K562 (cell line): ENCODE data around the gene LIPH. TPM values are rescaled to one million over a fixed set of nuclear protein-coding genes. Genes with fewer than 3 reads are reported as not detected.

Experiments
- C11orf30 ChIP-seq: fragments of 450-650 bp; IDR thresholded peaks from 2 replicates; pipeline ENCODE4 v1.6.1; 2016; ENCODE audit warnings: low read depth, mild to moderate bottlenecking
- ETS2 ChIP-seq: IDR thresholded peaks from 2 replicates; pipeline ENCODE4 v1.6.1; 2016; ENCODE audit warnings: borderline replicate concordance, missing genetic modification characterization, mild to moderate bottlenecking, moderate library complexity, missing compliant biosample characterization; ENCODE audit not compliant: poor library complexity, severe bottlenecking
- FOXM1 ChIP-seq, 2 experiments: fragments of 450-650 bp in 1 of 2; sonication (generic) in 1 of 2; formaldehyde crosslinking in 1 of 2; IDR thresholded peaks; 2 replicates each; pipeline versions ENCODE4 v1.6.1 to v1.9.0; 2017 to 2022; ENCODE audit warnings: low read depth in 2 of 2, mild to moderate bottlenecking in 2 of 2, missing genetic modification reagents in 1 of 2, moderate library complexity in 1 of 2
- GATA2 ChIP-seq: sonication (generic); formaldehyde crosslinking; IDR thresholded peaks from 2 replicates; pipeline ENCODE4 v1.4.0; 2020; ENCODE audit warnings: mild to moderate bottlenecking, missing genetic modification reagents
- GTF2F1 ChIP-seq: IDR thresholded peaks from 2 replicates; pipeline ENCODE4 v1.6.1; 2011; ENCODE audit warnings: low read depth, low read length, improper control_type of control experiment
- KAT8 ChIP-seq: fragments of 450-650 bp; IDR thresholded peaks from 2 replicates; pipeline ENCODE4 v1.6.1; 2016; ENCODE audit warnings: low read depth, mild to moderate bottlenecking
- KDM1A ChIP-seq, 2 experiments: fragments of 450-650 bp; IDR thresholded peaks; 2 replicates each; pipeline ENCODE4 v1.6.1; 2016; ENCODE audit warnings: mild to moderate bottlenecking in 2 of 2
- LCOR ChIP-seq: sonication (generic); formaldehyde crosslinking; IDR thresholded peaks from 2 replicates; pipeline ENCODE4 v1.8.0; 2022; ENCODE audit warnings: mild to moderate bottlenecking, missing genetic modification reagents
- NCOR1 ChIP-seq: fragments of 450-650 bp; IDR thresholded peaks from 2 replicates; pipeline ENCODE4 v1.6.1; 2016; ENCODE audit warnings: mild to moderate bottlenecking, moderate library complexity
- OTX1 ChIP-seq: fragments of 450-650 bp; formaldehyde crosslinking; IDR thresholded peaks from 2 replicates; pipeline ENCODE4 v1.4.0; 2022; ENCODE audit warnings: mild to moderate bottlenecking
- POLR2AphosphoS2 ChIP-seq: IDR thresholded peaks from 2 replicates; pipeline ENCODE4 v1.6.1; 2012; ENCODE audit warnings: low read length, improper control_type of control experiment
- PURB ChIP-seq: sonication (generic); formaldehyde crosslinking; IDR thresholded peaks from 2 replicates; pipeline ENCODE4 v1.9.0; 2021; ENCODE audit warnings: low read depth, mild to moderate bottlenecking, missing genetic modification reagents
- SFPQ ChIP-seq: fragments of 200-400 bp; formaldehyde crosslinking; IDR thresholded peaks from 2 replicates; pipeline ENCODE4 v1.6.1; 2017; ENCODE audit warnings: mild to moderate bottlenecking, low read depth, low read length, moderate library complexity
- SUPT5H ChIP-seq: fragments of 450-650 bp; IDR thresholded peaks from 2 replicates; pipeline ENCODE4 v1.6.1; 2016
- TAL1 ChIP-seq: fragments of 450-650 bp; IDR thresholded peaks from 2 replicates; pipeline ENCODE4 v1.6.1; 2016; ENCODE audit warnings: mild to moderate bottlenecking
- ZBTB1 ChIP-seq: sonication (generic); formaldehyde crosslinking; IDR thresholded peaks from 2 replicates; pipeline ENCODE4 v1.8.1; 2023; ENCODE audit warnings: missing genetic modification reagents, low read depth, mild to moderate bottlenecking, borderline replicate concordance
- polyA plus RNA-seq, 8 experiments: library from polyadenylated mRNA; depleted of rRNA in 4 of 8; stranded (reverse) in 5 of 8; unstranded in 3 of 8; fragments of >200 nt; fragmentation: Nextera tagmentation in 2 of 8; fragmentation: Illumina TruSeq in 1 of 8; extraction: Ambion mirVana in 2 of 8; extraction: Trizol in 1 of 8; gene quantifications; 2 replicates each; pipeline versions ENCODE4 v1.2.1 to v1.2.3, GENCODE V29; 2011 to 2014; ENCODE audit warnings: inconsistent platforms in 1 of 8, missing spikeins in 1 of 8
- total RNA-seq, 7 experiments: library from RNA; depleted of rRNA in 6 of 7; stranded (reverse); fragments of >200 nt in 6 of 7; fragmentation: Illumina TruSeq in 2 of 7; extraction: Trizol in 2 of 7; gene quantifications; 2 replicates each; pipeline versions ENCODE4 v1.2.1 to v1.2.3, GENCODE V29; 2011 to 2021; ENCODE audit warnings: low replicate concordance in 1 of 7
- TF ChIP-seq, protein P1 (sequence below): conservative IDR thresholded peaks from 2 replicates; pipeline ENCODE4 v1.6.1; 2011; ENCODE audit warnings: low read depth, mild to moderate bottlenecking, low read length; ENCODE audit not compliant: control insufficient read depth
- TF ChIP-seq, protein P2 (sequence below): sonication (generic); formaldehyde crosslinking; IDR thresholded peaks from 2 replicates; pipeline ENCODE4 v1.8.1; 2023; ENCODE audit warnings: mild to moderate bottlenecking, missing genetic modification reagents
- TF ChIP-seq, protein P3 (sequence below): sonication (generic); formaldehyde crosslinking; IDR thresholded peaks from 2 replicates; pipeline ENCODE4 v1.8.0; 2022; ENCODE audit warnings: missing genetic modification reagents, mild to moderate bottlenecking, borderline replicate concordance
- TF ChIP-seq, protein P4 (sequence below): fragments of 450-650 bp; conservative IDR thresholded peaks from 2 replicates; pipeline ENCODE4 v1.6.1; 2016; ENCODE audit warnings: missing genetic modification characterization, low read depth, mild to moderate bottlenecking, missing compliant biosample characterization, moderate library complexity

LIPH gene
- total and polyA plus RNA-seq, 9 of the 15 experiments (the other 6 are each of a cell fraction or from before 2014, with no cell fraction given), result 0.73 to 1.8 (median 1.3) TPM

GRCh38 chr3:185555101-185555501 is 2.7 kb upstream of the LIPH start (continued):
- peak; percentile 86 for TF ChIP-seq NCOR1
- TF ChIP-seq, protein P1, sequence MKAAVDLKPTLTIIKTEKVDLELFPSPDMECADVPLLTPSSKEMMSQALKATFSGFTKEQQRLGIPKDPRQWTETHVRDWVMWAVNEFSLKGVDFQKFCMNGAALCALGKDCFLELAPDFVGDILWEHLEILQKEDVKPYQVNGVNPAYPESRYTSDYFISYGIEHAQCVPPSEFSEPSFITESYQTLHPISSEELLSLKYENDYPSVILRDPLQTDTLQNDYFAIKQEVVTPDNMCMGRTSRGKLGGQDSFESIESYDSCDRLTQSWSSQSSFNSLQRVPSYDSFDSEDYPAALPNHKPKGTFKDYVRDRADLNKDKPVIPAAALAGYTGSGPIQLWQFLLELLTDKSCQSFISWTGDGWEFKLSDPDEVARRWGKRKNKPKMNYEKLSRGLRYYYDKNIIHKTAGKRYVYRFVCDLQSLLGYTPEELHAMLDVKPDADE, result no peak
- TF ChIP-seq POLR2AphosphoS2, result no peak
- no peak for TF ChIP-seq PURB (CRISPR knock-in tag)
- no peak for TF ChIP-seq ZBTB1 (CRISPR knock-in tag)
- no peak for TF ChIP-seq GTF2F1
- TF ChIP-seq, protein P2, sequence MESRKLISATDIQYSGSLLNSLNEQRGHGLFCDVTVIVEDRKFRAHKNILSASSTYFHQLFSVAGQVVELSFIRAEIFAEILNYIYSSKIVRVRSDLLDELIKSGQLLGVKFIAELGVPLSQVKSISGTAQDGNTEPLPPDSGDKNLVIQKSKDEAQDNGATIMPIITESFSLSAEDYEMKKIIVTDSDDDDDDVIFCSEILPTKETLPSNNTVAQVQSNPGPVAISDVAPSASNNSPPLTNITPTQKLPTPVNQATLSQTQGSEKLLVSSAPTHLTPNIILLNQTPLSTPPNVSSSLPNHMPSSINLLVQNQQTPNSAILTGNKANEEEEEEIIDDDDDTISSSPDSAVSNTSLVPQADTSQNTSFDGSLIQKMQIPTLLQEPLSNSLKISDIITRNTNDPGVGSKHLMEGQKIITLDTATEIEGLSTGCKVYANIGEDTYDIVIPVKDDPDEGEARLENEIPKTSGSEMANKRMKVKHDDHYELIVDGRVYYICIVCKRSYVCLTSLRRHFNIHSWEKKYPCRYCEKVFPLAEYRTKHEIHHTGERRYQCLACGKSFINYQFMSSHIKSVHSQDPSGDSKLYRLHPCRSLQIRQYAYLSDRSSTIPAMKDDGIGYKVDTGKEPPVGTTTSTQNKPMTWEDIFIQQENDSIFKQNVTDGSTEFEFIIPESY (CRISPR knock-in tag), result no peak
- no peak for TF ChIP-seq SUPT5H
- peak; percentile 66; the same call in 1 of the 2 replicates for TF ChIP-seq FOXM1 (IDR thresholded peaks at IDR 0.05; ENCODE audit: low read depth)
- TF ChIP-seq FOXM1 (CRISPR knock-in tag; IDR thresholded peaks at IDR 0.05; ENCODE audit: low read depth), result no peak
- no peak for TF ChIP-seq KAT8
- TF ChIP-seq OTX1 (CRISPR knock-in tag), result no peak
- TF ChIP-seq SFPQ, result no peak
- TF ChIP-seq, protein P3, sequence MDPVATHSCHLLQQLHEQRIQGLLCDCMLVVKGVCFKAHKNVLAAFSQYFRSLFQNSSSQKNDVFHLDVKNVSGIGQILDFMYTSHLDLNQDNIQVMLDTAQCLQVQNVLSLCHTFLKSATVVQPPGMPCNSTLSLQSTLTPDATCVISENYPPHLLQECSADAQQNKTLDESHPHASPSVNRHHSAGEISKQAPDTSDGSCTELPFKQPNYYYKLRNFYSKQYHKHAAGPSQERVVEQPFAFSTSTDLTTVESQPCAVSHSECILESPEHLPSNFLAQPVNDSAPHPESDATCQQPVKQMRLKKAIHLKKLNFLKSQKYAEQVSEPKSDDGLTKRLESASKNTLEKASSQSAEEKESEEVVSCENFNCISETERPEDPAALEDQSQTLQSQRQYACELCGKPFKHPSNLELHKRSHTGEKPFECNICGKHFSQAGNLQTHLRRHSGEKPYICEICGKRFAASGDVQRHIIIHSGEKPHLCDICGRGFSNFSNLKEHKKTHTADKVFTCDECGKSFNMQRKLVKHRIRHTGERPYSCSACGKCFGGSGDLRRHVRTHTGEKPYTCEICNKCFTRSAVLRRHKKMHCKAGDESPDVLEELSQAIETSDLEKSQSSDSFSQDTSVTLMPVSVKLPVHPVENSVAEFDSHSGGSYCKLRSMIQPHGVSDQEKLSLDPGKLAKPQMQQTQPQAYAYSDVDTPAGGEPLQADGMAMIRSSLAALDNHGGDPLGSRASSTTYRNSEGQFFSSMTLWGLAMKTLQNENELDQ, result no peak
- no peak for TF ChIP-seq ETS2 (tag)
- no peak for TF ChIP-seq LCOR (CRISPR knock-in tag)
- TF ChIP-seq, protein P4, sequence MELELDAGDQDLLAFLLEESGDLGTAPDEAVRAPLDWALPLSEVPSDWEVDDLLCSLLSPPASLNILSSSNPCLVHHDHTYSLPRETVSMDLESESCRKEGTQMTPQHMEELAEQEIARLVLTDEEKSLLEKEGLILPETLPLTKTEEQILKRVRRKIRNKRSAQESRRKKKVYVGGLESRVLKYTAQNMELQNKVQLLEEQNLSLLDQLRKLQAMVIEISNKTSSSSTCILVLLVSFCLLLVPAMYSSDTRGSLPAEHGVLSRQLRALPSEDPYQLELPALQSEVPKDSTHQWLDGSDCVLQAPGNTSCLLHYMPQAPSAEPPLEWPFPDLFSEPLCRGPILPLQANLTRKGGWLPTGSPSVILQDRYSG (tag), result no peak
- TF ChIP-seq C11orf30, result no peak
- TF ChIP-seq GATA2, result peak; percentile 28; the same call in 1 of the 2 replicates
- peak; percentile 97 to 98 for TF ChIP-seq KDM1A (IDR thresholded peaks at IDR 0.05)
- TF ChIP-seq TAL1, result peak; percentile 90
